Neural progenitor cell (in vitro differentiated cells): ENCODE results near the gene NEU3.

Experiments used
- EZH2 ChIP-seq: fragments of 200-600 bp; sonication (generic); IDR thresholded peaks from 2 replicates; pipeline ENCODE4 v1.6.1; 2017; ENCODE audit warnings: antibody characterized with exemption, mild to moderate bottlenecking, moderate library complexity
- EZH2phosphoT487 ChIP-seq: fragments of 200-600 bp; sonication (generic); IDR thresholded peaks from 2 replicates; pipeline ENCODE4 v1.6.1; 2017; ENCODE audit warnings: antibody characterized with exemption
- TF ChIP-seq, protein P1 (sequence below): fragments of 200-600 bp; sonication (generic); IDR thresholded peaks from 2 replicates; pipeline ENCODE4 v1.5.1; 2017; ENCODE audit warnings: antibody characterized with exemption, mild to moderate bottlenecking

DNA sequence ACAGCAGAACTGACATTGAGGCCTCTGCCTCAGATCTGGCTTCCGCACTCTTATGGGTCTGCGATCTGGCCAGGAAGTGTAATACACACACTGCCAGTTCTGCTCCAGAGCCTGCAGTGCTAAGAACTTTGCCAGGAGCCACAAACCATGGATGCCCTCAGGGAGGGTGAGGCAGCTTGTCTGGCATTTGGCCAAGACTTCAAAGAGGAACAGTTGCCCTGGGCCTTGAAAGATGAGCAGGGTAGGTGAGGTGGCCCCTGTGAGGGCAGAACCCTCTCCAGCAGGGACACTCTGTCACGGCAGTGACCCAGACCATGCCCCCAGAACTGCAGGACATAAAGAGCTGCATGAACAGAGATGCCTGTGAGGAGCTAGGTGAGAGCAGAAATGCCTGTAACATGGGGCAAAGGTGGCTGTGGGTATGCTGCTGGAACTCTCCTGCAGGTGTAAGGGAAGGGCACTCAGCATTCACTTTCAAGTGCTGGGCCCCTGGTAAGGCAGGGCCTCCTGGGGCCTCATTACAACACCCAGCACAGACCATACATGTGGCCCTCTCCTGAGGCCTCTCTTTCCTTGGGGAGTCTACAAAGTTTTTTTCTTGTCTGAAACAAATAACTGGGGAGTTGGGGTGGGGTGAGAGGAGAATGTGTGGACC is 47.3 kb downstream of the NEU3 start:
- TF ChIP-seq EZH2 (no peak), EZH2phosphoT487 (no peak)
- TF ChIP-seq, protein P1, sequence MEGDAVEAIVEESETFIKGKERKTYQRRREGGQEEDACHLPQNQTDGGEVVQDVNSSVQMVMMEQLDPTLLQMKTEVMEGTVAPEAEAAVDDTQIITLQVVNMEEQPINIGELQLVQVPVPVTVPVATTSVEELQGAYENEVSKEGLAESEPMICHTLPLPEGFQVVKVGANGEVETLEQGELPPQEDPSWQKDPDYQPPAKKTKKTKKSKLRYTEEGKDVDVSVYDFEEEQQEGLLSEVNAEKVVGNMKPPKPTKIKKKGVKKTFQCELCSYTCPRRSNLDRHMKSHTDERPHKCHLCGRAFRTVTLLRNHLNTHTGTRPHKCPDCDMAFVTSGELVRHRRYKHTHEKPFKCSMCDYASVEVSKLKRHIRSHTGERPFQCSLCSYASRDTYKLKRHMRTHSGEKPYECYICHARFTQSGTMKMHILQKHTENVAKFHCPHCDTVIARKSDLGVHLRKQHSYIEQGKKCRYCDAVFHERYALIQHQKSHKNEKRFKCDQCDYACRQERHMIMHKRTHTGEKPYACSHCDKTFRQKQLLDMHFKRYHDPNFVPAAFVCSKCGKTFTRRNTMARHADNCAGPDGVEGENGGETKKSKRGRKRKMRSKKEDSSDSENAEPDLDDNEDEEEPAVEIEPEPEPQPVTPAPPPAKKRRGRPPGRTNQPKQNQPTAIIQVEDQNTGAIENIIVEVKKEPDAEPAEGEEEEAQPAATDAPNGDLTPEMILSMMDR: no peak
